HepG2 (cell line): ENCODE measurements around the gene ZSWIM9. TPM values are rescaled to one million over a fixed set of nuclear protein-coding genes. Genes with fewer than 3 reads are reported as not detected.

Experiments
- ATAC-seq: fragments of 200-7000 bp; cut with Tn5 transposase; 3 replicates; pipeline ENCODE4 v1.9.1; 2020; ENCODE audit warnings: mild to moderate bottlenecking, moderate library complexity
- BruUV-seq: library from RNA; stranded (reverse); fragments of 400-500 nt; replicated peaks from 2 replicates; lab custom pipeline; 2021; lab: Mats Ljungman, UMichigan
- CTCF ChIA-PET: fragments of 300-600 bp; formaldehyde crosslinking; extraction: SDS; loops from one replicate; lab custom pipeline; 2021; ENCODE audit warnings: low total read pairs, inconsistent platforms, low intra/inter-chr PET ratio; lab: Yijun Ruan, JAX
- POLR2A ChIA-PET: fragments of 350-600 bp; sonication (Branson Sonifier 250); formaldehyde crosslinking; loops from one replicate; lab custom pipeline; 2020; ENCODE audit warnings: antibody characterized with exemption, inconsistent platforms; lab: Yijun Ruan, JAX
- DNase-seq: peaks from one replicate; pipeline ENCODE4 v3.0.0-alpha.2; 2015; ENCODE audit warnings: low spot score
- FAIRE-seq: peaks from 3 replicates; lab custom pipeline; 2011; peaks lifted over from hg19 to GRCh38; lab: Jason Lieb, UNC
- H2AFZ ChIP-seq: one replicate; pipeline ENCODE4 v1.6.1; 2011; ENCODE audit warnings: low read length, inconsistent platforms
- H3K27ac ChIP-seq: fragments of 300-600 bp; 3 replicates; pipeline ENCODE4 v1.8.0; 2011; ENCODE audit warnings: mixed run types, mild to moderate bottlenecking, mixed read lengths, low read length, inconsistent platforms; ENCODE audit not compliant: insufficient read depth; ENCODE audit errors: extremely low read length
- H3K27me3 ChIP-seq, 2 experiments: fragments of 200-600 bp in 1 of 2; 2 replicates in 1 of 2; 3 replicates in 1 of 2; pipeline versions ENCODE4 v1.6.0 to v1.8.0; 2011; ENCODE audit warnings: low read length in 2 of 2, mild to moderate bottlenecking in 2 of 2, moderate library complexity in 2 of 2, inconsistent platforms in 1 of 2; ENCODE audit not compliant: insufficient read depth in 2 of 2, control insufficient read depth in 1 of 2
- H3K36me3 ChIP-seq, 2 experiments: fragments of 200-600 bp in 1 of 2; replicated peaks in 1 of 2; 2 replicates in 1 of 2; 3 replicates in 1 of 2; pipeline versions ENCODE4 v1.5.1 to v1.8.0; 2011; ENCODE audit warnings: low read length in 2 of 2, inconsistent platforms in 1 of 2; ENCODE audit not compliant: insufficient read depth in 2 of 2, control insufficient read depth in 1 of 2
- H3K4me1 ChIP-seq: 2 replicates; pipeline ENCODE4 v1.5.1; 2012; ENCODE audit warnings: low read length, inconsistent platforms; ENCODE audit not compliant: insufficient read depth
- H3K4me2 ChIP-seq: 2 replicates; pipeline ENCODE4 v1.6.0; 2011; ENCODE audit warnings: low read depth, low read length, inconsistent platforms
- H3K4me3 ChIP-seq, 3 experiments: fragments of 200-600 bp in 1 of 3; sonication (generic), shearing (Covaris generic) in 1 of 3; replicated peaks in 1 of 3; 2 replicates each; pipeline ENCODE4 v1.5.1; 2011 to 2016; ENCODE audit warnings: low read length in 3 of 3, inconsistent platforms in 2 of 3, low read depth in 2 of 3, mild to moderate bottlenecking in 2 of 3, control low read depth in 1 of 3, mixed read lengths in 1 of 3; ENCODE audit not compliant: insufficient read depth in 1 of 3
- H3K79me2 ChIP-seq: one replicate; pipeline ENCODE4 v1.6.1; 2011; ENCODE audit warnings: low read length, inconsistent platforms; ENCODE audit not compliant: insufficient read depth
- H3K9ac ChIP-seq: 2 replicates; pipeline ENCODE4 v1.6.0; 2011; ENCODE audit warnings: mild to moderate bottlenecking, low read depth, low read length, inconsistent platforms; ENCODE audit not compliant: insufficient read depth
- H3K9me3 ChIP-seq: 2 replicates; pipeline ENCODE4 v1.5.1; 2012; ENCODE audit warnings: mild to moderate bottlenecking, low read length
- H4K20me1 ChIP-seq: 2 replicates; pipeline ENCODE4 v1.6.0; 2011; ENCODE audit warnings: inconsistent platforms, mild to moderate bottlenecking, low read length, moderate library complexity; ENCODE audit not compliant: insufficient read depth
- NFIC ChIP-seq: IDR thresholded peaks from 2 replicates; pipeline ENCODE4 v1.6.1; 2012; ENCODE audit warnings: mild to moderate bottlenecking, low read length, inconsistent platforms
- RBAK ChIP-seq: sonication (generic); formaldehyde crosslinking; IDR thresholded peaks from 2 replicates; pipeline ENCODE4 v1.5.1; 2020; ENCODE audit warnings: mild to moderate bottlenecking, missing genetic modification reagents
- TRAFD1 ChIP-seq: sonication (generic); formaldehyde crosslinking; IDR thresholded peaks from 2 replicates; pipeline ENCODE4 v1.5.1; 2020; ENCODE audit warnings: missing genetic modification reagents, mild to moderate bottlenecking, borderline replicate concordance
- ZNF564 ChIP-seq: sonication (generic); formaldehyde crosslinking; IDR thresholded peaks from 2 replicates; pipeline ENCODE4 v1.8.1; 2023; ENCODE audit warnings: mild to moderate bottlenecking, missing genetic modification reagents
- ZNF672 ChIP-seq: sonication (generic); formaldehyde crosslinking; IDR thresholded peaks from 2 replicates; pipeline ENCODE4 v1.8.1; 2022; ENCODE audit warnings: missing genetic modification reagents
- WGBS: methylation state at CpG from one replicate; pipeline ENCODE4 v1.1.6; 2017; ENCODE audit warnings: low lambda C conversion rate; 5-methylcytosine and 5-hydroxymethylcytosine counted together
- in situ Hi-C: cut with HindIII; loops from 2 replicates; pipeline ENCODE4 v1.10.0; 2017; ENCODE audit warnings: low pct_unique_long_range_greater_than_20kb; ENCODE audit not compliant: extremely low pct_ligation_motif_present
- intact Hi-C: fragments of 100-400 bp; cut with micrococcal nuclease; formaldehyde crosslinking; loops from one replicate; pipeline ENCODE4 v1.10.0; 2022; ENCODE audit not compliant: unreplicated experiment
- polyA plus RNA-seq, 8 experiments: library from polyadenylated mRNA; depleted of rRNA in 3 of 8; stranded (reverse) in 7 of 8; unstranded in 1 of 8; fragments of >200 nt; fragmentation: Illumina TruSeq in 4 of 8; extraction: Trizol in 4 of 8; gene quantifications; 2 replicates each; pipeline versions ENCODE4 v1.2.1 to v1.2.3, GENCODE V29; 2011 to 2016; ENCODE audit warnings: low read depth in 4 of 8, missing spikeins in 1 of 8, mixed read lengths in 1 of 8; ENCODE audit not compliant: insufficient read depth in 1 of 8
- total RNA-seq, 5 experiments: library from RNA; depleted of rRNA; stranded (reverse); fragments of >200 nt; fragmentation: Illumina TruSeq; extraction: Trizol; gene quantifications; 2 replicates each; pipeline ENCODE4 v1.2.3, GENCODE V29; 2016; ENCODE audit warnings: low read depth in 1 of 5
- TF ChIP-seq, protein P1 (sequence below): sonication (generic); formaldehyde crosslinking; IDR thresholded peaks from one replicate; pipeline ENCODE4 v1.5.1; 2020; ENCODE audit warnings: mild to moderate bottlenecking, missing genetic modification reagents; ENCODE audit errors: not compliant biosample characterization
- TF ChIP-seq, protein P2 (sequence below): sonication (generic); formaldehyde crosslinking; IDR thresholded peaks from 2 replicates; pipeline ENCODE4 v1.9.0; 2021; ENCODE audit warnings: missing genetic modification reagents, mild to moderate bottlenecking, borderline replicate concordance
- TF ChIP-seq, protein P3 (sequence below): IDR thresholded peaks from 2 replicates; pipeline ENCODE4 v1.6.1; 2016; ENCODE audit warnings: missing compliant biosample characterization, missing genetic modification reagents, borderline replicate concordance

Gene ZSWIM9
- total and polyA plus RNA-seq, 2 of the 13 experiments (the other 11 are each of a cell fraction or from before 2014, with no cell fraction given): 0.18 to 1.1 TPM

DNA sequence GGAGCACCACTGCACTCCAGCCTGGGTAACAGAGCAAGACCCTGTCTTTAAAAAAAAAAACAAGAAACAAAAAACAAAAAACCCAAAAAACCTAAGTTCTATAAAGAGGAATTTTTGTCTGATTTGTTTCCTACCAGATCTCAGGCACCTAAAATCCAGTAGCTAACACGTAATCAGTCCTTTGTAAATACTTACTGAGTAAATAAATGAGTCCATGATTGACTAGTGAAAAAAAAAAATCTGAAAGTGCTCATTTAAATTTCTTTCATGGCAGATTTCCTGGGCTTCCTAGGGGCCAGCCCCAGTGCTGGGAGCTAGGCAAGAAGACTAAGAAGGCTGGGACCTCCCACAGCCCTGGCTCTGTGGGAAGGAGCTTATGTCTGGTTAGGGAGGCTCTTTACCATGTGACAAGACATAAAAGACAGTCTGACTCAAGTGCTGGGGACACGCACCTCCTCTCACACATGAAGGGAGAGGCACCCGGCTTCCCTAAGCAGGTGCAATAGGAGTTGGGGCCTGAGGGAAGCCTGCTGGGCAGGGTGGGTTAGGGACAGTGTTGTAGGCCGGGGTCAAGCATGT lies 22.8 kb upstream of the ZSWIM9 start:
- ATAC-seq: no peak
- CTCF ChIA-PET: no interaction called here
- no peaks in the 10 kb centered on the region for H4K20me1 ChIP-seq
- H3K4me2 ChIP-seq: no peak overlapping the region
- H3K4me1 ChIP-seq: no peaks in the 10 kb centered on the region
- H3K27me3 ChIP-seq: no peaks in the 10 kb centered on the region
- no peak for DNase-seq
- H3K27ac ChIP-seq: no peak overlapping the region
- in situ Hi-C loops: no loop called here
- no peak for FAIRE-seq
- H3K9me3 ChIP-seq: no peaks in the 10 kb centered on the region
- H3K79me2 ChIP-seq: no peaks in the 10 kb centered on the region
- H2AFZ ChIP-seq: no peak overlapping the region
- 88% methylated on average over 4 of the region's 4 CpGs for WGBS
- no TSS peak for BruUV-seq
- intact Hi-C loops: no loop called here
- POLR2A ChIA-PET: no interaction called here
- H3K4me3 ChIP-seq: no peak overlapping the region
- no peak overlapping the region for H3K9ac ChIP-seq
- peaks cover 11 to 76% of the 10 kb centered on the region in 2 experiments; a peak in 3 of 5 replicates for H3K36me3 ChIP-seq
- TF ChIP-seq, protein P1, sequence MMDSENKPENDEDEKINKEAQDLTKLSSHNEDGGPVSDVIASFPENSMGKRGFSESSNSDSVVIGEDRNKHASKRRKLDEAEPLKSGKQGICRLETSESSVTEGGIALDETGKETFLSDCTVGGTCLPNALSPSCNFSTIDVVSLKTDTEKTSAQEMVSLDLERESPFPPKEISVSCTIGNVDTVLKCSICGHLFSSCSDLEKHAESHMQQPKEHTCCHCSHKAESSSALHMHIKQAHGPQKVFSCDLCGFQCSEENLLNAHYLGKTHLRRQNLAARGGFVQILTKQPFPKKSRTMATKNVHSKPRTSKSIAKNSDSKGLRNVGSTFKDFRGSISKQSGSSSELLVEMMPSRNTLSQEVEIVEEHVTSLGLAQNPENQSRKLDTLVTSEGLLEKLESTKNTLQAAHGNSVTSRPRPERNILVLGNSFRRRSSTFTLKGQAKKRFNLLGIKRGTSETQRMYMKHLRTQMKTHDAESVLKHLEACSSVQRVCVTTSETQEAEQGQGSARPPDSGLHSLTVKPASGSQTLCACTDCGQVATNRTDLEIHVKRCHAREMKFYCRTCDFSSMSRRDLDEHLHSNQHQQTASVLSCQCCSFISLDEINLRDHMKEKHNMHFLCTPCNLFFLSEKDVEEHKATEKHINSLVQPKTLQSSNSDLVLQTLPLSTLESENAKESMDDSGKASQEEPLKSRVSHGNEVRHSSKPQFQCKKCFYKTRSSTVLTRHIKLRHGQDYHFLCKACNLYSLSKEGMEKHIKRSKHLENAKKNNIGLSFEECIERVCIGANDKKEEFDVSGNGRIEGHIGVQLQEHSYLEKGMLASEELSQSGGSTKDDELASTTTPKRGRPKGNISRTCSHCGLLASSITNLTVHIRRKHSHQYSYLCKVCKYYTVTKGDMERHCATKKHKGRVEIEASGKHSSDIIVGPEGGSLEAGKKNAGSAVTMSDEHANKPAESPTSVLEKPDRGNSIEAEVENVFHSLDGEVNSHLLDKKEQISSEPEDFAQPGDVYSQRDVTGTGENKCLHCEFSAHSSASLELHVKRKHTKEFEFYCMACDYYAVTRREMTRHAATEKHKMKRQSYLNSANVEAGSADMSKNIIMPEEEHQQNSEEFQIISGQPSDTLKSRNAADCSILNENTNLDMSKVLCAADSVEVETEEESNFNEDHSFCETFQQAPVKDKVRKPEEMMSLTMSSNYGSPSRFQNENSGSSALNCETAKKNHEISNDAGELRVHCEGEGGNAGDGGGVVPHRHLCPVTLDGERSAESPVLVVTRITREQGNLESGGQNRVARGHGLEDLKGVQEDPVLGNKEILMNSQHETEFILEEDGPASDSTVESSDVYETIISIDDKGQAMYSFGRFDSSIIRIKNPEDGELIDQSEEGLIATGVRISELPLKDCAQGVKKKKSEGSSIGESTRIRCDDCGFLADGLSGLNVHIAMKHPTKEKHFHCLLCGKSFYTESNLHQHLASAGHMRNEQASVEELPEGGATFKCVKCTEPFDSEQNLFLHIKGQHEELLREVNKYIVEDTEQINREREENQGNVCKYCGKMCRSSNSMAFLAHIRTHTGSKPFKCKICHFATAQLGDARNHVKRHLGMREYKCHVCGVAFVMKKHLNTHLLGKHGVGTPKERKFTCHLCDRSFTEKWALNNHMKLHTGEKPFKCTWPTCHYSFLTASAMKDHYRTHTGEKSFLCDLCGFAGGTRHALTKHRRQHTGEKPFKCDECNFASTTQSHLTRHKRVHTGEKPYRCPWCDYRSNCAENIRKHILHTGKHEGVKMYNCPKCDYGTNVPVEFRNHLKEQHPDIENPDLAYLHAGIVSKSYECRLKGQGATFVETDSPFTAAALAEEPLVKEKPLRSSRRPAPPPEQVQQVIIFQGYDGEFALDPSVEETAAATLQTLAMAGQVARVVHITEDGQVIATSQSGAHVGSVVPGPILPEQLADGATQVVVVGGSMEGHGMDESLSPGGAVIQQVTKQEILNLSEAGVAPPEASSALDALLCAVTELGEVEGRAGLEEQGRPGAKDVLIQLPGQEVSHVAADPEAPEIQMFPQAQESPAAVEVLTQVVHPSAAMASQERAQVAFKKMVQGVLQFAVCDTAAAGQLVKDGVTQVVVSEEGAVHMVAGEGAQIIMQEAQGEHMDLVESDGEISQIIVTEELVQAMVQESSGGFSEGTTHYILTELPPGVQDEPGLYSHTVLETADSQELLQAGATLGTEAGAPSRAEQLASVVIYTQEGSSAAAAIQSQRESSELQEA (CRISPR knock-in tag): no peak
- no peak for TF ChIP-seq RBAK (CRISPR knock-in tag)
- TF ChIP-seq ZNF672 (CRISPR knock-in tag): no peak
- no peak for TF ChIP-seq TRAFD1
- no peak for TF ChIP-seq NFIC
- TF ChIP-seq, protein P2, sequence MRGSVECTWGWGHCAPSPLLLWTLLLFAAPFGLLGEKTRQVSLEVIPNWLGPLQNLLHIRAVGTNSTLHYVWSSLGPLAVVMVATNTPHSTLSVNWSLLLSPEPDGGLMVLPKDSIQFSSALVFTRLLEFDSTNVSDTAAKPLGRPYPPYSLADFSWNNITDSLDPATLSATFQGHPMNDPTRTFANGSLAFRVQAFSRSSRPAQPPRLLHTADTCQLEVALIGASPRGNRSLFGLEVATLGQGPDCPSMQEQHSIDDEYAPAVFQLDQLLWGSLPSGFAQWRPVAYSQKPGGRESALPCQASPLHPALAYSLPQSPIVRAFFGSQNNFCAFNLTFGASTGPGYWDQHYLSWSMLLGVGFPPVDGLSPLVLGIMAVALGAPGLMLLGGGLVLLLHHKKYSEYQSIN (CRISPR knock-in tag): no peak
- TF ChIP-seq, protein P3, sequence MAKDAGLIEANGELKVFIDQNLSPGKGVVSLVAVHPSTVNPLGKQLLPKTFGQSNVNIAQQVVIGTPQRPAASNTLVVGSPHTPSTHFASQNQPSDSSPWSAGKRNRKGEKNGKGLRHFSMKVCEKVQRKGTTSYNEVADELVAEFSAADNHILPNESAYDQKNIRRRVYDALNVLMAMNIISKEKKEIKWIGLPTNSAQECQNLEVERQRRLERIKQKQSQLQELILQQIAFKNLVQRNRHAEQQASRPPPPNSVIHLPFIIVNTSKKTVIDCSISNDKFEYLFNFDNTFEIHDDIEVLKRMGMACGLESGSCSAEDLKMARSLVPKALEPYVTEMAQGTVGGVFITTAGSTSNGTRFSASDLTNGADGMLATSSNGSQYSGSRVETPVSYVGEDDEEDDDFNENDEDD (CRISPR knock-in tag): no peak
- no peak for TF ChIP-seq ZNF564
